ENCODE measurements around the gene CLDN10.
"Not testable (repeated sequence)": the region's sequence is repeated elsewhere in the genome, so short reads cannot be mapped to it uniquely, and the experiment has no call there.

The CLDN10 gene

GRCh38 chr13:95552539-95553441 lies at the start of gene CLDN10:
Gene CLDN10 (plus strand): TSS chr13:95552720. CDS start chr13:95552754, 34 bp downstream.
- DNase-seq (ENCODE audit: low spot score): no peak

DNA sequence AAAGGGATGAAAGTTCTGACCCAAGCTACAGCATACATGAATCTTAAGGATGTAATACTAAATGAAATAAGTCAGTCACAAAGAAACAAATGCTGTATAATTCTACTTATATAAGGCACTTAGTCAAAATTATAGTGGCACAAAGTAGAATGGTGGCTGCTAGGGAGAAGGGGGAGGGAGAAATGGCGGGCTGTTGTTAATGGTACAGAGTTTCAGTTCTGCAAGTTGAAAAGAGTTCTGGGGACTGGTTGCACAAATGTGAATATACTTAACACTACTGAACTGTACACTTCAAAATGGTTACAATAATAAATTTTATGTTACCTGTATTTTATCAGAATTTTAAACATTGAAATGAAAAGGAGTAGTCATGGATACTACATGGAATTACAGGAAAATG lies 48.9 kb upstream of the CLDN10 start:
- DNase-seq (ENCODE audit: low spot score): no peak

GRCh38 chr13:95505265-95505664 lies 47.3 kb upstream of the CLDN10 start:
- DNase-seq (ENCODE audit: low spot score): no peak

- no peak for DNase-seq (ENCODE audit: low spot score)
Observed at GRCh38 chr13:95505986-95506385, 46.5 kb upstream of the CLDN10 start.

DNA sequence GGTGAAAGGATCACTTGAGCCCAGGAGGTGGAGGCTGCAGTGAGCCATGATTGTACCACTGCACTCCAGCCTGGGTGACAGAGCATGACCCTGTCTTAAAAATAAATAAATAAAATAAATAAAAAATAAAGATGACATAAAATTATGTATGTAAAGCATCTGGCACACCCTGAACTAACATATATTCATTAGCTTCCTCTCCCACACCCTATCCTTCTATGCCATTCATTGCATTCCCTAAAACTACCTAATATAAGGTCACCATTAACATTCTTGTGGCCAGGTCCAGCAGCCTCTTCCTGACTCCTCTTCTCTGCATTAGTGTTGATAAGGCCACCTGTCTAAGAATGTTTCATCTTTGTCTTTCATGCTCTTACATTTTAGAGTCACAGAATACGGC lies 44.5 kb upstream of the CLDN10 start:
- no peak for DNase-seq (ENCODE audit: low spot score)

DNA sequence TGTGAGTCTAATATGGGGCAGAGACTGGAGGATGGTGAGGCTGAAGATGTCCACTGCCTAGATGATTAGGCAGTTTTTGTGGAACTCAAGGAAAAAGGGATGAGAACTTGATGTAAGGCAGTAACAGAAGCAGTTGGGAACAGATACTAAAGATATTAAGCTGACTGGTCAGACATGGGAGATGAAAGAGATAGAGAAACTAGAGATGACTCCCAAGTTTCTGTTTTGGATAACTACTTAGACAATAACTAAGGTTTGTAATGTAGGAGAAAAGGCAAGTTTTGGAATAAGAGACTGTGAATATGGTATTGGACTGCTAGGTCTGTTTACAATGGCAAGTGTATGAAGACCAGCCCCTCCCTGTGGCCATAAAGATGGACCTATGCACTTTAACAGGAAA lies 43.5 kb upstream of the CLDN10 start:
- DNase-seq (ENCODE audit: low spot score): no peak

GRCh38 chr13:95509521-95510310 lies 42.8 kb upstream of the CLDN10 start:
- peak; percentile 26 for DNase-seq (ENCODE audit: low spot score)

DNA sequence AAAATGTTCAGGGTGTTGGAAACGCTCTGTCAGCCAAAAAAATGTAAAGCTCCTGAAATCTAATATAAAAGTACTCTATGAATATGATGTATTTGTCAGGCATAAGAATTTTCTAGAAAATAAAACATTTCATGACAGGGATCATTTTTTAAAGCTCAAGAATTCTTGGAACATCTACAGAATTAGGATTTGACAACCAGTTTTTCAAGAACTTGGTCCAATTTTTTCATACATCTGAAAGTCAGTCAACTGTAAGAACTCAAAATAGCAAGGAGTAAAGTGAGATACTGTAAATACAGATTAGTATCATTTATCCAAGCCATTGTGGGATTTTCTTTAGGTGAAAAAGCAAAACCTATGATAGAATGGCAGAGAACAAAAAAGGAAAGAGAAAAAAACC lies 41.6 kb upstream of the CLDN10 start:
- no peak for DNase-seq (ENCODE audit: low spot score)

- DNase-seq (ENCODE audit: low spot score): no peak
Observed at GRCh38 chr13:95512424-95512823, 40.1 kb upstream of the CLDN10 start.

DNA sequence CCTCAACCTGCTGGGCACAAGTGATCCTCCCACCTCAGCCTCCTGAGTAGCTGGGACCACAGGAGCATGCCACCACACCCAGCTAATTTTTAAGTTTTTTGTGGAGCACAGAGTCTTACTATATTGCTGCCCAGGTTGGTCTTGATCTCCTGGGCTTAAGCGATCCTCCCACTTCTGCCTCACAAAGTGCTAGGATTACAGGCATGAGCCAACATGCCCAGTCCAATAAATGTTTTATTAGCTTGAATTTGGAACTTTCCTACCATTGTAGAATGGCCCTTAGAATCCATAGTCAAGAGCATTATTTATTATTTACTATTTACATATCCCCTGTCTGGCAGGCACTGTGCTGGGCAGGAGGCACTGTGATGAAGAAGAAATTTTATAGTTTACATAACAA lies 39.6 kb upstream of the CLDN10 start:
- DNase-seq (ENCODE audit: low spot score): no peak

DNA sequence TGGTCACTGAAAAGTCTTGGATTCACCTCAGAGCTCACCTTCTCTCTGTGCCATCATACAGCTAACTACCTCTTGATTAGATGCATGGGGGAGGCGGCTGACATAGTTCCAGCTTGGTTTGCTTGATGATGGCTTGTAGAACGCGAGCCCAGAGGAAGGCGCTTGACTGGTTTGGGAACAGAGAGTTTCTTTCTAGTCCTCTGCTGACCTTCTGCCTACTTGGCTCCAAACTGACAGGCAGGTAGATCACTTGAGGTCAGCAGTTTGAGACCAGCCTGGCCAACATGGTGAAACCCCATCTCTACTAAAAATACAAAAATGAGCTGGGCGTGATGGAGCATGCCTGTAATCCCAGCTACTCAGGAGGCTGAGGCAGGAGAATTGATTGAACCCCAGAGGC lies 36.9 kb upstream of the CLDN10 start:
- not testable (repeated sequence) for DNase-seq (ENCODE audit: low spot score)

- DNase-seq (ENCODE audit: low spot score): no peak
Observed at GRCh38 chr13:95516021-95516420, 36.5 kb upstream of the CLDN10 start.

DNA sequence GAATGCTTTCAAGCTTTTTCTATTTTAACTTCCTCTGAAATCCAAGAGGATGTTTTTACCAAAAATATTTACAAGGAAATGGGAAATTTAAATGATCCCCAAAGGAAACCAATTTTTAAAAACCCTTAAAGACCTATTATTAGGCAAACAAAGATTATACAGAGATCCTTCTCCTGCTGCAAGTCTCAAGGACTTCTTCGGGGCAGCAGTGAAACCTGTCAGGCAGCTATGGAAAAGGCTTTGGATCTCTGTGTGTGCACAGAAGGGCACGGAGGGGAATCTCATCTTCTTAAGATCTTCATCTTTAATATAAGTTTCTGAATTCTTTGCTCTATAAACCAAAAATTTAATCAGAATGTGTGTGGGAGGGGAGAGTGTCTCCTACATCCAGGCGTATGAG lies 36.0 kb upstream of the CLDN10 start:
- no peak for DNase-seq (ENCODE audit: low spot score)

DNA sequence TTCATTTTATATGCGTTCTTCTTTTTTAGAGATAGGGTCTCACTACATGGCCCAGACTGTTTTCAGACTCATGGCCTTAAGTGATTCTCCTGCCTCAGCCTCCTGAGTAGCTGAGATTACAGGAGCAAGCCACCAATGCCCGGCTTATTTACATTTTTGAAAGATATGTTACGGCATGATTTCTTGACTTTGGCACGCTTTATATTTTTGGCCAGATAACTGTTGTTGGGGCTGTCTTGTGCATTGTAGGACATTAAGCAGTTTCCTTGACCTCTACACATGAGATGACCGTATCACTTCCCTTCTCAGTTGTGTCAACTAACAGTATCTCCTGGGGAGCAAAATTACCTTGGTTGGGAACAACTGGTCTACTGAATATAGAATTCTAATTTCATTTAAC lies 28.9 kb upstream of the CLDN10 start:
- DNase-seq (ENCODE audit: low spot score): no peak

DNA sequence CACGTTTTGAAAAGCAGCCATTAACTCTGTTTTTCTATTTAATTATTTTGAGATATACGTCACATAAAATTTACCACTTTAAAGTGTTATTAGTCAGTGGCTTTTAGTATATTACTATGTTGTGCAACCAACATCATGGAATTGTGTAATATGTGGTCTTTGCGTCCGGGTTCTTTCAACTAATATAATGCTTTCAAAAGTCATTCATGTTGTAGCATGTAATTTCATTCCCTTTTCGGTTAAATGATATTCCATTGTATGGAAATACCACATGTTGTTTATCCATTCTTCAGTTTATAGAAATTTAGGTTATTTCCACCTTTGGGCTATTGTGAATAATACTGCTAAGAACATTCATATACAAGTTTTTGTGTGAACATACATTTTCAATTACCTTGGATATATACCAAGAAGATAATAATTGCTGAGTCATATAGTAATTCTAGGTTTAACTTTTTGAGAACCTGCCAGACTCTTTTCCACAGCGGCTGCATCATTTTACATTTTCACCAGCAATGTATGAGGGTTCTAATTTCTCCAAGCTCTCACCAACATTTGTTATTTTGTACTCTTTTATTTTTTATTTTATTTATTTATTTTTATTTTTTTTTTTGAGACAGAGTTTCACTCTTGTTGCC lies 28.1 kb upstream of the CLDN10 start:
- no peak for DNase-seq (ENCODE audit: low spot score)

GRCh38 chr13:95527955-95528354 lies 24.6 kb upstream of the CLDN10 start:
- DNase-seq (ENCODE audit: low spot score): no peak

DNA sequence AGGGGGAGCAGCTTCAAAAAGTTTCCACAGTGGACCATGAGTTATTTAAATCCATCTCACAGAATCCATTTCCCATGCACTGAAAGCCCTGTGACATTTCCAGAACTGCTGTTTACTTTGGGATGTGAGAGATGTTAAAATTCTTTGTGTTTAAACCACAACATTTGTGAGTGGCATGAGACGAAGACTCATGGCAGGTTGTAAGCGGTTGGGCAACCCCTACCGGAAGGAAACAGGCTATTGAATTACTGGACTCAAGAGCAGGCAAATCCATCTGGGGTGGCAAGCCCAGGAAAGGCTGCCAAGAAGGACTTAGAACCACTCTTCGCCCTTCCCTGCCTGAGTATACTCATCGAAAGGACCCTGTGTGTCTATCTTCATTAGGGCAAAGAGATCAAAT lies 22.3 kb upstream of the CLDN10 start:
- no peak for DNase-seq (ENCODE audit: low spot score)

DNA sequence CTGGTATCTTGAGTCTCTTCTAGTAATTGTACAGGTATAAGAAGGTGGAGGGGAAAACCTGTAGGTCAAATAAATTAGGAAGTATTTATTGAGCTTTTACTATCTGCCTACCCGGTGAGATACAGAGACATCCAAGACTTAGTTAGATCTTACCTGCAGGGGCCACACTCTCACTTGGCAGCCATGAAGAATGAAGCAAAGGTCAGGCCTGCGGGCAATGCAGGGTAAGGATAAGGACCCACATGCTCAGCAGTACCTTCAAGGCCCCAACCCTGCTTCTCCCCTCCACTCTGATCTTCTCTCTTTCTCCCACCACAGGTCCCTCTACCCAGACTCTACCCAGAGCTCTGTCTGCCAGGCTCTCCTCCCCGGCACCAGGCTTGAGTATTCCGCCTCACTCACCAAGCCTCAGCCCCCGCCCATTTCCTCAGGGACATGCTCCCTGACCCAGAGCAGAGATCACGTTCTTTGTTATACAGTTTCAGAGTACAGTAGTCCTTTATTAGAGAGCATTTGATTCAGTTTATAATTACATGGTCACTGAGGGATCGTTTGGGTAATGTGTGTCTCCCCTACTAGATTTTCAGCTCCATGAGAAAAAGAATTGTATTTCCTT lies 18.9 kb upstream of the CLDN10 start:
- no peak for DNase-seq (ENCODE audit: low spot score)

- DNase-seq (ENCODE audit: low spot score): no peak
Observed at GRCh38 chr13:95535243-95535642, 17.3 kb upstream of the CLDN10 start.

DNA sequence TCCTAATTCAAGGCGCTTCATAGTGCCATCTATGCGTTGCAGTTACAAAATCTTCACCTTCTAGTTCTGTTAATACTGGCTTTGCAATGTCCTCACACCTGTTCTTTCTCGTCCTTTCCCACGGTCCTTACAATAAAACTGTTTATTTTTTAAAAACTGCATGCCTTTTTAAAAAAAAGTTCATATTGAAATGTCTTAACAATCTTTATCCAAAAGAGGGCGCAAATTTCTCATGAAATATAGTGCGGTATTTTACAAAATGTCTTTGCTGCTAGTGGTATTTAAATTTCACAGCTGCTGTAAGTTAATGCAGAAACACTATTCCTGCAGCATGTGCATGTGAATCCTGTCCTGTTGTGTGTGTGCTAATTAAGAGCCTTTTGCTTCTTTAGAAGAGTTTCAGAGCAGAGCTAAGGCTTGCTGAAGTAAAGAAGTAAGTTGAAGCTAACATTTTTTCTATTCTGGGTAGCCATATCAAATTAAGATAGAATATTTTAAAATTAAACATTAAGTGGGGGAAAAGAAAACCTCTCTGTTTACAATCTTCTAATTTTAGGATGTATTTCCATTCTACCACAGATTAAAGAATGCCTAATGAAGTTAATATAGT lies 15.8 kb upstream of the CLDN10 start:
- DNase-seq (ENCODE audit: low spot score): no peak

DNA sequence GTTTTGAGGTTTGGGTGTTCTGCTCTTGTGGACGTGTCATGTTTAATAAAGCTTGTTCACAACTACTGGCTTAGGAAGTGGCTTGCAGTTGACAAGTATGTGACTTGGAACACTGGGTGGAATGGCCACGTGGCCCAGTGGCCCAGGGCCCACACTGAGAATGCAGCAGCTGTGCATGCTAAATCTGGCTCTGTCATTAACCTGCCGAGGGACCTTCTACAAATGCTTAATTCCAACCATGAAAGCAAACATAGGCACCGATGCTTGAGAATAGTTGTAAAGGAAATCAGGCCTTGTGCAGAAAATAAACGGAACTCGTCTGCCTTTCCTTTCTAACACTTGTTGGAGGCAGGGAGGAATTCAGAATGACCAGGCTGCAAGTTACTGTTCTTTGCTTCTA lies 11.6 kb upstream of the CLDN10 start:
- DNase-seq (ENCODE audit: low spot score): no peak

DNA sequence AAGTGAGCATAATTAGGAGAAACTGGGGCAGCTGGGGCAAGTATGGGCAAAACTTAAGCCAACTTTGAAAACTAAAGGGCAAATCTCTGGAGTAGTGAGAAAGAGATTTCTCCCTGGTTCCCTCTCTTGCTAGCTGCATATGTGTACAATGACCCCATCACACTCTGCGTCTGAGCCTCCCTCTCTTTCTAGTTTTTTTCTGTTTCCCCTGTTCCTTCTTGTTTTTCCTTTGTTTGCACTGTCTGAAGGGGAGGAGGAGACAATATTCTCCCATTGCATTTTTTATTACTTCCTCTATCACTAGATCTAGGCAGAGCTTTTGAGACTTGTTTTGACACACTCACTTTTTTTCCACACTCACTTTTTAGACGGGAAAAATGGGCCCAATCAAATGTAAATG lies 11.2 kb upstream of the CLDN10 start:
- no peak for DNase-seq (ENCODE audit: low spot score)
